K562 (cell line): ENCODE data around the gene DGKB.

Source experiments
- SOX6 ChIP-seq: fragments of 450-650 bp; IDR thresholded peaks from 2 replicates; pipeline ENCODE4 v1.6.1; 2014; ENCODE audit warnings: mild to moderate bottlenecking
- TF ChIP-seq, protein P1 (sequence below): fragments of 250-450 bp; sonication (Bioruptor Pico); IDR thresholded peaks from 2 replicates; pipeline ENCODE4 v1.5.1; 2021; ENCODE audit warnings: mild to moderate bottlenecking

- TF ChIP-seq SOX6, result no peak
- TF ChIP-seq, protein P1, sequence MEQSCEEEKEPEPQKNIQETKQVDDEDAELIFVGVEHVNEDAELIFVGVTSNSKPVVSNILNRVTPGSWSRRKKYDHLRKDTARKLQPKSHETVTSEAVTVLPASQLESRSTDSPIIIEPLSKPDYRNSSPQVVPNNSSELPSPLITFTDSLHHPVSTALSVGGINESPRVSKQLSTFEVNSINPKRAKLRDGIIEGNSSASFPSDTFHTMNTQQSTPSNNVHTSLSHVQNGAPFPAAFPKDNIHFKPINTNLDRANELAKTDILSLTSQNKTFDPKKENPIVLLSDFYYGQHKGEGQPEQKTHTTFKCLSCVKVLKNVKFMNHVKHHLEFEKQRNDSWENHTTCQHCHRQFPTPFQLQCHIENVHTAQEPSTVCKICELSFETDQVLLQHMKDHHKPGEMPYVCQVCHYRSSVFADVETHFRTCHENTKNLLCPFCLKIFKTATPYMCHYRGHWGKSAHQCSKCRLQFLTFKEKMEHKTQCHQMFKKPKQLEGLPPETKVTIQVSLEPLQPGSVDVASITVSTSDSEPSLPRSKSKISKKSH (CRISPR knock-in tag), result no peak
Measured at GRCh38 chr7:14385074-14385473, 517.5 kb downstream of the DGKB start.
